UCSD-AML1 (cell line): ENCODE data around the gene ADD1.

Experiments used
- DNase-seq: peaks from one replicate; lab custom pipeline; 2025; ENCODE audit not compliant: unreplicated experiment; lab: John Stamatoyannopoulos, UW

ADD1 gene

DNA sequence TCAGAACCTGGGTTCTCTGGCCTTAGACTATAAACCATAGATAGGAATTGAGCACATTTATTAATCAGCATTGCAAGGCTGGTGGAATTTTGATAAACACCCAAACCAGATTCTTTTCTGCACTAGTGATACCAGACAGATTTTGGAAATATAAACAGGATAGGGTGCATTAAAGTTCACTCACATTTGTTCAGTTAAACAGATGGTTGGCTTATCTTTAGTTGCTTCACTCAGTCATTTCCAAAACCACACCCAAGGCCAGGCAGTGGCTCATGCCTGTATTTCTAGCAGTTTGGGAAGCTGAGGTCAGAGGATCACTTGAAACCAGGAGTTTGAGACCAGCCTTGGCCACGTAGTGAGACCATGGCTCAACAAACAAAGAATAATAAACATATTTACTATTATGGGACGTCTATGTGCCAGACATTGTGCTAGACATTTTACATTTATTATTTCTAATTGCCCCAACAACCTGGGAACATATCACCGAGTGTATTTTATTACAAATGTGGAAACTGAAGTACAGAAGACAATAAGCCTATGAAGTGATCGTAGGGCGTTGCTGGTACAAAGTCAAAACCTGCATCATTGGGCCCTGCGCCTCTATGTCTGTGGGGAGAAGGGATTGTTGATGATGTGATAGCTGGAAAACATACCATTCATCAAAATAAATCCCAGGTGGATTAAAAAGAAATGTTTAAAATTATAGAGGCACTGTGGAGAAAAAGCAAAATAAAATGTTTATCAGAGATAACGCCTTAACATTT lies 15.0 kb downstream of the ADD1 start:
- no peak for DNase-seq

GRCh38 chr4:2859514-2859913 lies 15.9 kb downstream of the ADD1 start:
- DNase-seq = no peak

- DNase-seq = no peak
Measured at GRCh38 chr4:2860391-2861348, 17.0 kb downstream of the ADD1 start.

DNA sequence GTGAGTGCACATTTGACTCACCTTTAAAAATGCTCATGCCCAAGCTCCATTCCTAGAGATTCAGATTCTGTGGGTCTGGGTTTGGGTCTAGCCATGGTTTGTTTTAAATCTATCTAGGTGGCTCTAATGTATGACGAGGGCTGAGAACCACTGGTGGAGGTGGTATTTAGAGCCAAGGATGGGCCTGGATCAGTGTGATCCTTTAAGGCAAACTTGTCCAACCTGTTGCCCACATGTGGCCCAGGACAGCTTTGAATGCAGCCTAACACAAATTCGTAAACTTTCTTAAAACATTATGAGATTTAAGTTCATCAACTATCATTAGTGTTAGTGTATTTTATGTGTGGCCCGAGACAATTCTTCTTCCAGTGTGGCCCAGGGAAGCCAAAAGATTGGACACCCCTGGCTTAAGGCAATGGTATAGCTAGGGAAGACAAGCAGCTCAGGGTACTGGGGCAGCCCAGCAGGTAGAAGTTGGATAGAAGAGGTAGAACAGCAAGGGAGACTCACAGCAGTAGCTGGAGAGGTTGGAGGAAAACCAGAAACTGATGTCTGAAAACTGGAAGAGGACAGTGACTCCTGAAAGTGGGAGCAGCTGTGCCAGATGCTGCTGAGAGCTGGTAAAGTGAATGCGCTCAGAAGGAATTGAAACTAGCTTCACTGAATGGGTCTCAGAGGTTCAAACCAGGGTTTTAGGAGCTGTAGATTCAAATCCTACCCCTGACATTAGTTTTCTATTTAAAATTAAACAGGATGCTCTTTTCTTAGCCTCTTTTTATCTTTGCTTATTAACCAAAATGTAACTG lies 18.2 kb downstream of the ADD1 start:
- no peak for DNase-seq

GRCh38 chr4:2862528-2862927 lies 18.9 kb downstream of the ADD1 start:
- no peak for DNase-seq

DNA sequence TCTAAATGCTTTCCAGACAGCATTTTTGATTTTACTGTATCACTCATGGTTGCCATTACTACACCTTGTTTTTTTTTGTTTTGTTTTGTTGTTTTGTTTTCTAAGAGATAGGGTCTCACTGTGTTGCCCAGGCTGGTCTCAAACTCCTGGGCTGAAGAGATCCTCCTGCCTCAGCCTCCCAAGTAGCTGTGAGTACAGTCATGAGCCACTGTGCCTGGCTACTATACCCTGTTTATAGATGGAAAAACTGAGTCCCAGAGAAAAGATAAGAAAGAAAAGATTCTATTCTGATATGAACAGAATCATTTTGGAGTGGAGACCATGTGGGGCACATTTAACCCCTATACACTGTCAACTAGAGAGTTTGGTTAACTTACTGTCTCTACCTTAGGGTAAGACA lies 20.0 kb downstream of the ADD1 start:
- no peak for DNase-seq

DNA sequence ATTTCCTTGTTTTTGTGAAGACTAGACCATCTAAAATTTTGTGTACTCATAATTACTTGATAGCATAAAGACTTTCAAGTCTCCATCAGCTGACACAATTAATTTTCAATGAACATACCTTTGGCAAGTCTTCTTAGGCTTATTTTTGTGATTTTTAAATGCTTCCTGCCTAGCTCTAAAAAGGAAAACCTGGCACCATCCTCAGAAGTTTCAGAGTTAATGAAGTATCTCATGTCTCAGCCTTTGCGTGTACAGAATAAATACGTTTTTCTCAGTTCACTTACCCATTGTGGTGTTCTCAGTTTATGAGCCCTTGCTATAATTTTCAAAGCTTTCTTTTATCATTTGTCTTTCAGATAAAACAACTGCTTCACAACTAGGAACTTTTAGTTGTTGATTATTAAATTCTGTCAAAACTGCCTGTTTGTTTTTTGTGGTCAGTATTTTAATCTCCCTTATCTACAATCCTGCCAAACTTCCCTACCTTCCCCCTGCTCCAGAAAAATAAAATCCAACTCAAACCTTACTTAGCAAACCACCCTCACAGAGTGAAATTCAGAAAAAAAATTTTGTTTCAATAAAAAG lies 21.6 kb downstream of the ADD1 start:
- DNase-seq = no peak

GRCh38 chr4:2866160-2866861 lies 22.7 kb downstream of the ADD1 start:
- DNase-seq = no peak

DNA sequence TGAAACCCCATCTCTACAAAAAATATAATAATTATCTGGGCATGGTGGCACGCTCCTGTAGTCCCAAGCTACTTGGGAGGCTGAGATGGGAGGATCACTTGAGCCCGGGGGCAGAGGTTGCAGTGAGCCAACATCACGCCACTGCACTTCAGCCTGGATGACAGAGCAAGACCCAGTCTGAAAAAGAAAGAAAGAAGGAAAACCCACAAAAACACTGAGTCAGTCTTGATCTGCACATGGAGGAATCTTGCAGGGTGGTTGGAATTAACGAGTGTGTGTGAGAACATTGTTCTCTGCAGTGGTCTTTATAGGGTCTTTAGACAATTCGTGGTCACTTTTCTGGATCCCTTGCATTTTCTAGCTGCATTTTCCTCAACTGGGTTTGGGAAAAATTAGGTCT lies 23.2 kb downstream of the ADD1 start:
- DNase-seq = no peak

DNA sequence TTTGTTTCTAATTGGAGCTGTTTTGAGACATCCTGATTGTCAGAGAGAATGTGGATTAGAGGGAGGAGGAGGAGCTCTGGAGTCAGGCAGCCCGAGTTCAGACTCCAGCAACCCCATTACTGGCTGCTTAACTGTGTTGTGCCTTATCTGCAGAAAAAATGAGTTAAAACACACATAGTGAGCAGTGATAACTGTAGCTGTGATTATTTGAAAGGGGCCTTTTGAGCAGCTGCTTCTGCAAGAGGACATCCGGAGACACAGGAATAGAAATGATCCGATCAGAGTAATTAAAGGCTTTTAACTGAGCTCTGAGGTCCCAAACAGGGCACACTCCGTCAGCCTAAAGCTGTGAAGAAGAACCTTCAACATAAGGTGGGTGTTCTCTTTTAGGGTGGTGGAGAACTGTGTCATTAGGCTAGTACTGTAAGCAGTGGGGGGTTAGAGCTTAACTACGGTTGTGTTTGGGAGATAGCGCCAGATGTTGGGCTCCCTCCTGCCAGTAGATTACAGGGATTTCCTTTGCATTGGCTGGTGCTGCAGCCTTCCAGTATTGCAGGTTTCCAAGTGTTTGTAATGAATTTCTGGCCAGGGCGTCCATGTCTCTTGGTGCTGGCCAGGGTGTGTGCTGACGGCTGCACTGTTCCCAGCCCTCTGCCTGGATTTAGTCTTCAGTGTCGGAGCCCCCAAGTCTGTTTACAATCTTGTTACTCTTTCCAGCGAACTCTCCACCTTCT lies 24.3 kb downstream of the ADD1 start:
- no peak for DNase-seq

- DNase-seq = no peak
Measured at GRCh38 chr4:2868877-2869487, 25.3 kb downstream of the ADD1 start.

- no peak for DNase-seq
Measured at GRCh38 chr4:2869659-2870058, 26.0 kb downstream of the ADD1 start.

- DNase-seq = no peak
Measured at GRCh38 chr4:2870082-2870481, 26.4 kb downstream of the ADD1 start.

DNA sequence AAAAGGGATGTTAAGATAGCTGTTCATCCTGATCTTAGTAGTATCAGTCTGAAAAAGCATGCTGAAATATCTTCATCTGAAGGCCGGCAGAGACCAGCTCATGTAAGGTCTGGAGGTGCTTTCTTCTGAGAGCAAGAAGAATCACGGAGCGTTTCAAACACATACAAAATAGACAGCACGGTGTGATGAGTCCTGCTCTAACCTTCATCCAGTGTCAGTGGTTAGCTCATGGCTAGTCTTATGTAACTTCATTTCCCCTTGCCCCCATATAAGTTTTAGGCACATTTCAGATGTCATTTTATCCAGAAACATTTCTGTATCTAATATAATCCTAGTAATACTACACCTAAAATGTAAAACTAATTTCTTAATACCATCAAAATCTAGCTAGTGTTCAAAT lies 27.8 kb downstream of the ADD1 start:
- no peak for DNase-seq

DNA sequence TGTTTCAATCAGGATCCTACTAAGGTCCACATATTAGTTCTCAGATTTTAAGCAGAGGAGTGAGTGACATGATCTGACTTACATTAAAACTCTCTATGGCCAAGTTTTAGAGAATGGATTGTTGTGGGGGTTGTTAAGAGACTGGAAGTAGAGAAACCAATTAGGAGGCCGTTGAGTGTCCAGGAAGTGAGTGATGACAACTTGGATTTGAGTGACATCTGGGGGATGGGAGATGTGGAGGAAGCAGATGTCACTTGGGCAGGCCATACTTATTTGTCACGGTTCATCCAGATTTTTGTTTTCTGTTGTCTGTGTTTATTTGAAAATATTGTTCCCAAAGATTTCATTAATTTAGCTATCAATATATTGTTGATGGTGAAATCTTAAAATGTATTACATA lies 28.3 kb downstream of the ADD1 start:
- no peak for DNase-seq

DNA sequence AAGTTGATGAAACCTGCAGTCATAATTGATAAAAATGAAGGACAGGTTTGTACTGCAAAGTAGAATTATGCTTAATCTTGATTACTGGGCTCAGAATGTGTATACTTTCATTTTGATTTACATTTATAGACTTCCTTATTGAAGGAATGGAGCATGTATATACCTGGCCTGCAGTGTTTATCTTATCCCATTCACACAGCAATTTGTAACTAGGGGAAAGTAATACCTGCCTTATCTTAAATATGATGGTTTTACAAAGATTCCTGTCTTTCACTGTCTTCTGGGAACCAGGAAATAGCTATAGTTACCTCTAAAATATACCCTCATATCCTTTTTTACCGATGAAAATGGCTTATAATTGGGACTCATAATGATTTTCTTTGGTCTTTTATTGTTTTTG lies 29.7 kb downstream of the ADD1 start:
- no peak for DNase-seq

GRCh38 chr4:2874861-2875260 lies 31.2 kb downstream of the ADD1 start:
- DNase-seq = no peak

DNA sequence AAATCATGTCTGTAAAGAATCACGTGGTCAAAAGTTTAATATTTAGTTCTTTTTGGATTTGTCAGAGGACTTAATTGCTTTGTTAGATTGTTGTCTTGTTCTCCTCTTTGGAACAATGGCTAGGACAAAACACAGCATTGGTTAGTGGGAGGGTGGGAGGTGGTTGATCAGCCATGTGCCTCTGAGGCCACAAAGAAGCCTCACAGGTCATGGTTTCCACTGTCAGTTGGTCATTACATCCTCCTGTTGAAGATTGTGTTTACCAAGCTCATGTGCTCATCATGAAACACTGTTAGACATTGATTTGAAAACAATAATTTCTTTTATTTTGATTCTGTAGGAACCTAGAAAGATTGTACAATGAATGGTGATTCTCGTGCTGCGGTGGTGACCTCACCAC lies 31.9 kb downstream of the ADD1 start:
- DNase-seq = no peak

- DNase-seq = no peak
Measured at GRCh38 chr4:2878346-2878745, 34.7 kb downstream of the ADD1 start.
